HepG2 (cell line): ENCODE data around the gene UBE2M. TPM values are rescaled to one million over a fixed set of nuclear protein-coding genes. Genes with fewer than 3 reads are reported as not detected.

Source experiments
- ATAC-seq: fragments of 200-7000 bp; cut with Tn5 transposase; 3 replicates; pipeline ENCODE4 v1.9.1; 2020; ENCODE audit warnings: mild to moderate bottlenecking, moderate library complexity
- BruUV-seq: library from RNA; stranded (reverse); fragments of 400-500 nt; replicated peaks from 2 replicates; lab custom pipeline; 2021; lab: Mats Ljungman, UMichigan
- CTCF ChIA-PET: fragments of 300-600 bp; formaldehyde crosslinking; extraction: SDS; loops from one replicate; lab custom pipeline; 2021; ENCODE audit warnings: low total read pairs, inconsistent platforms, low intra/inter-chr PET ratio; lab: Yijun Ruan, JAX
- POLR2A ChIA-PET: fragments of 350-600 bp; sonication (Branson Sonifier 250); formaldehyde crosslinking; loops from one replicate; lab custom pipeline; 2020; ENCODE audit warnings: antibody characterized with exemption, inconsistent platforms; lab: Yijun Ruan, JAX
- DNase-seq: peaks from one replicate; pipeline ENCODE4 v3.0.0-alpha.2; 2015; ENCODE audit warnings: low spot score
- FAIRE-seq: peaks from 3 replicates; lab custom pipeline; 2011; peaks lifted over from hg19 to GRCh38; lab: Jason Lieb, UNC
- H2AFZ ChIP-seq: one replicate; pipeline ENCODE4 v1.6.1; 2011; ENCODE audit warnings: low read length, inconsistent platforms
- H3K27ac ChIP-seq: fragments of 300-600 bp; 3 replicates; pipeline ENCODE4 v1.8.0; 2011; ENCODE audit warnings: mixed run types, mild to moderate bottlenecking, mixed read lengths, low read length, inconsistent platforms; ENCODE audit not compliant: insufficient read depth; ENCODE audit errors: extremely low read length
- H3K27me3 ChIP-seq, 2 experiments: fragments of 200-600 bp in 1 of 2; 2 replicates in 1 of 2; 3 replicates in 1 of 2; pipeline versions ENCODE4 v1.6.0 to v1.8.0; 2011; ENCODE audit warnings: low read length in 2 of 2, mild to moderate bottlenecking in 2 of 2, moderate library complexity in 2 of 2, inconsistent platforms in 1 of 2; ENCODE audit not compliant: insufficient read depth in 2 of 2, control insufficient read depth in 1 of 2
- H3K36me3 ChIP-seq, 2 experiments: fragments of 200-600 bp in 1 of 2; replicated peaks in 1 of 2; 2 replicates in 1 of 2; 3 replicates in 1 of 2; pipeline versions ENCODE4 v1.5.1 to v1.8.0; 2011; ENCODE audit warnings: low read length in 2 of 2, inconsistent platforms in 1 of 2; ENCODE audit not compliant: insufficient read depth in 2 of 2, control insufficient read depth in 1 of 2
- H3K4me1 ChIP-seq: 2 replicates; pipeline ENCODE4 v1.5.1; 2012; ENCODE audit warnings: low read length, inconsistent platforms; ENCODE audit not compliant: insufficient read depth
- H3K4me2 ChIP-seq: 2 replicates; pipeline ENCODE4 v1.6.0; 2011; ENCODE audit warnings: low read depth, low read length, inconsistent platforms
- H3K4me3 ChIP-seq, 3 experiments: fragments of 200-600 bp in 1 of 3; sonication (generic), shearing (Covaris generic) in 1 of 3; replicated peaks in 1 of 3; 2 replicates each; pipeline ENCODE4 v1.5.1; 2011 to 2016; ENCODE audit warnings: low read length in 3 of 3, inconsistent platforms in 2 of 3, low read depth in 2 of 3, mild to moderate bottlenecking in 2 of 3, control low read depth in 1 of 3, mixed read lengths in 1 of 3; ENCODE audit not compliant: insufficient read depth in 1 of 3
- H3K79me2 ChIP-seq: one replicate; pipeline ENCODE4 v1.6.1; 2011; ENCODE audit warnings: low read length, inconsistent platforms; ENCODE audit not compliant: insufficient read depth
- H3K9ac ChIP-seq: 2 replicates; pipeline ENCODE4 v1.6.0; 2011; ENCODE audit warnings: mild to moderate bottlenecking, low read depth, low read length, inconsistent platforms; ENCODE audit not compliant: insufficient read depth
- H3K9me3 ChIP-seq: 2 replicates; pipeline ENCODE4 v1.5.1; 2012; ENCODE audit warnings: mild to moderate bottlenecking, low read length
- H4K20me1 ChIP-seq: 2 replicates; pipeline ENCODE4 v1.6.0; 2011; ENCODE audit warnings: inconsistent platforms, mild to moderate bottlenecking, low read length, moderate library complexity; ENCODE audit not compliant: insufficient read depth
- FOXC1 ChIP-seq: sonication (generic); formaldehyde crosslinking; IDR thresholded peaks from 2 replicates; pipeline ENCODE4 v1.8.0; 2022; ENCODE audit warnings: mild to moderate bottlenecking, missing genetic modification reagents, borderline replicate concordance
- KDM5A ChIP-seq: fragments of 200-600 bp; sonication (generic); IDR thresholded peaks from 2 replicates; pipeline ENCODE4 v1.7.0; 2018; ENCODE audit warnings: antibody characterized with exemption, mild to moderate bottlenecking, low read length, borderline replicate concordance
- NAIF1 ChIP-seq: sonication (generic); formaldehyde crosslinking; IDR thresholded peaks from 2 replicates; pipeline ENCODE4 v1.5.0; 2020; ENCODE audit warnings: mild to moderate bottlenecking, missing genetic modification reagents, borderline replicate concordance
- POLR2AphosphoS5 ChIP-seq: IDR thresholded peaks from 2 replicates; pipeline ENCODE4 v1.6.1; 2012; ENCODE audit warnings: low read depth, low read length
- REL ChIP-seq: sonication (generic); formaldehyde crosslinking; conservative IDR thresholded peaks from 2 replicates; pipeline ENCODE4 v1.8.0; 2022; ENCODE audit warnings: mild to moderate bottlenecking, missing genetic modification reagents, moderate library complexity
- THAP7 ChIP-seq: sonication (generic); formaldehyde crosslinking; IDR thresholded peaks from 2 replicates; pipeline ENCODE4 v1.8.1; 2023; ENCODE audit warnings: mild to moderate bottlenecking, missing genetic modification reagents
- UBTF ChIP-seq: sonication (generic); formaldehyde crosslinking; IDR thresholded peaks from 2 replicates; pipeline ENCODE4 v1.4.0; 2020; ENCODE audit warnings: mild to moderate bottlenecking, missing genetic modification reagents
- ZC3H13 ChIP-seq: sonication (generic); formaldehyde crosslinking; IDR thresholded peaks from 2 replicates; pipeline ENCODE4 v1.8.1; 2023; ENCODE audit warnings: mild to moderate bottlenecking, missing genetic modification reagents, moderate library complexity
- ZNF143 ChIP-seq: sonication (generic); formaldehyde crosslinking; IDR thresholded peaks from 2 replicates; pipeline ENCODE4 v1.4.0; 2020; ENCODE audit warnings: missing genetic modification reagents
- ZNF18 ChIP-seq: sonication (generic); formaldehyde crosslinking; IDR thresholded peaks from 2 replicates; pipeline ENCODE4 v1.8.0; 2022; ENCODE audit warnings: mild to moderate bottlenecking, missing genetic modification reagents; ENCODE audit not compliant: insufficient replicate concordance
- WGBS: methylation state at CpG from one replicate; pipeline ENCODE4 v1.1.6; 2017; ENCODE audit warnings: low lambda C conversion rate; 5-methylcytosine and 5-hydroxymethylcytosine counted together
- in situ Hi-C: cut with HindIII; loops from 2 replicates; pipeline ENCODE4 v1.10.0; 2017; ENCODE audit warnings: low pct_unique_long_range_greater_than_20kb; ENCODE audit not compliant: extremely low pct_ligation_motif_present
- intact Hi-C: fragments of 100-400 bp; cut with micrococcal nuclease; formaldehyde crosslinking; loops from one replicate; pipeline ENCODE4 v1.10.0; 2022; ENCODE audit not compliant: unreplicated experiment
- polyA plus RNA-seq, 8 experiments: library from polyadenylated mRNA; depleted of rRNA in 3 of 8; stranded (reverse) in 7 of 8; unstranded in 1 of 8; fragments of >200 nt; fragmentation: Illumina TruSeq in 4 of 8; extraction: Trizol in 4 of 8; gene quantifications; 2 replicates each; pipeline versions ENCODE4 v1.2.1 to v1.2.3, GENCODE V29; 2011 to 2016; ENCODE audit warnings: low read depth in 4 of 8, missing spikeins in 1 of 8, mixed read lengths in 1 of 8; ENCODE audit not compliant: insufficient read depth in 1 of 8
- total RNA-seq, 5 experiments: library from RNA; depleted of rRNA; stranded (reverse); fragments of >200 nt; fragmentation: Illumina TruSeq; extraction: Trizol; gene quantifications; 2 replicates each; pipeline ENCODE4 v1.2.3, GENCODE V29; 2016; ENCODE audit warnings: low read depth in 1 of 5
- TF ChIP-seq, protein P1 (sequence below): sonication (generic); formaldehyde crosslinking; IDR thresholded peaks from 2 replicates; pipeline ENCODE4 v1.8.0; 2022; ENCODE audit warnings: missing genetic modification reagents, mild to moderate bottlenecking, borderline replicate concordance

Gene UBE2M
- total and polyA plus RNA-seq, 2 of the 13 experiments (the other 11 are each of a cell fraction or from before 2014, with no cell fraction given): 36.2 to 50.3 TPM

DNA sequence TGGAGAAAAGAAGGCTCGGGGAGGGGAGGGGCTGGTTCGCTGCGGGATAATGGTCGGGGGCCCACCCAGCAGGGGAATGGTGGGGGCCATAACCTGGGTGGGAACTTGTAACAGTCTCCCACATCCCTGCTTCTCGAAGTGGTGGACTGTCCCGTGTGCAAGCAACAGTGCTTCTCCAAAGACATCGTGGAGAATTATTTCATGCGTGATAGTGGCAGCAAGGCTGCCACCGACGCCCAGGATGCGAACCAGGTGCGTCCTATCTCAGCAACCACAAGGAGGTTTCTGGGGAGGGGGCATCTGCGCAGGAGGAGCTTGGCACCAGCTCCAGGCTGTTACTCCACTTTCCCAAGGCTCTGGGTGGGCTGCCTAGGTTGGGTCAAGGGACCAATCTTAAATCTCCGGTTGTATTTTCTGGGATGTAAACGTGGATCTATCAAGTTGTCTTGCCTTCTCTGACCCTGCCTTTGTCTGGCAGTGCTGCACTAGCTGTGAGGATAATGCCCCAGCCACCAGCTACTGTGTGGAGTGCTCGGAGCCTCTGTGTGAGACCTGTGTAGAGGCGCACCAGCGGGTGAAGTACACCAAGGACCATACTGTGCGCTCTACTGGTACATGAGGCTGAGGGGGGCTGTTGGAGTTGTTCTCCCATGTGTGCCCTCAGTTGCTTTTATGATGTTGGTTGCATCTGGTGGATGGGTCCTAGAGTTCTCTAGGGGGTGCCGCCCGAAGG is 13.0 kb downstream of the UBE2M start:
- Histone ChIP-seq H2AFZ (no peak overlapping the region), H3K79me2 (peaks cover 38% of the 10 kb centered on the region), H3K9me3 (no peaks in the 10 kb centered on the region), H3K9ac (peak overlapping the region; percentile 85), H3K4me3 (peak overlapping the region; percentile 91 to 99 (median 96)), H3K4me2 (peak overlapping the region; percentile 97), H3K36me3 (peaks cover 33 to 48% of the 10 kb centered on the region in 2 experiments), H3K4me1 (peaks cover 24% of the 10 kb centered on the region), H4K20me1 (peaks cover 39% of the 10 kb centered on the region), H3K27me3 (no peaks in the 10 kb centered on the region; a peak in 2 of 5 replicates), H3K27ac (peak overlapping the region; percentile 67)
- FAIRE-seq: no peak
- 9% methylated on average over 12 of the region's 21 CpGs for WGBS
- TF ChIP-seq ZC3H13 (CRISPR knock-in tag): 0 out of 2 replicates have a peak, but pooled peaks have one; percentile 28
- peak; percentile 5; the same call in 1 of the 2 replicates for TF ChIP-seq UBTF (CRISPR knock-in tag)
- TF ChIP-seq FOXC1 (CRISPR knock-in tag): 0 out of 2 replicates have a peak, but pooled peaks have one; percentile 15
- 0 out of 2 replicates have a peak, but pooled peaks have one; percentile 3 for TF ChIP-seq REL (CRISPR knock-in tag)
- peak; percentile 45 for TF ChIP-seq ZNF18
- TF ChIP-seq ZNF143: no peak
- no peak for TF ChIP-seq NAIF1 (CRISPR knock-in tag)
- TF ChIP-seq THAP7 (CRISPR knock-in tag): peak; percentile 68; the same call in 1 of the 2 replicates
- TF ChIP-seq KDM5A: 0 out of 2 replicates have a peak, but pooled peaks have one; percentile 11
- TF ChIP-seq, protein P1, sequence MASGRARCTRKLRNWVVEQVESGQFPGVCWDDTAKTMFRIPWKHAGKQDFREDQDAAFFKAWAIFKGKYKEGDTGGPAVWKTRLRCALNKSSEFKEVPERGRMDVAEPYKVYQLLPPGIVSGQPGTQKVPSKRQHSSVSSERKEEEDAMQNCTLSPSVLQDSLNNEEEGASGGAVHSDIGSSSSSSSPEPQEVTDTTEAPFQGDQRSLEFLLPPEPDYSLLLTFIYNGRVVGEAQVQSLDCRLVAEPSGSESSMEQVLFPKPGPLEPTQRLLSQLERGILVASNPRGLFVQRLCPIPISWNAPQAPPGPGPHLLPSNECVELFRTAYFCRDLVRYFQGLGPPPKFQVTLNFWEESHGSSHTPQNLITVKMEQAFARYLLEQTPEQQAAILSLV (CRISPR knock-in tag): no peak
- 0 out of 2 replicates have a peak, but pooled peaks have one; percentile 6 for TF ChIP-seq POLR2AphosphoS5
- POLR2A ChIA-PET: interaction anchor here (1.6 to 3.6 kb wide), 4 partner anchors 9 to 31 kb away, joined by 4 to 59 read pairs (median 39); partner anchors contain the start of genes CHMP2A and ZBTB45
- in situ Hi-C loops: no loop called here
- CTCF ChIA-PET: no interaction called here
- TSS peak; percentile 61 for BruUV-seq
- no peak for DNase-seq
- 0 out of 3 replicates have a peak, but pooled peaks have one; percentile 7 for ATAC-seq
- intact Hi-C loops: no loop called here
